Measurements from ENCODE around the gene CYREN. TPM values are rescaled to one million over a fixed set of nuclear protein-coding genes. Genes with fewer than 3 reads are reported as not detected.
"Not testable (repeated sequence)": the region's sequence is repeated elsewhere in the genome, so short reads cannot be mapped to it uniquely, and the experiment has no call there.

Gene CYREN
- 33.4 TPM for polyA plus RNA-seq (2013, experiment 1 of 2)
- polyA plus RNA-seq (2013, experiment 2 of 2): 35.1 TPM

GRCh38 chr7:135170274-135170997 lies at the start of gene CYREN:
Gene CYREN, minus strand, starts transcription at chr7:135170707. Its CDS starts 1,785 bp downstream, at chr7:135168922.
- H3K36me3 ChIP-seq (ENCODE audit: control insufficient read depth, insufficient read depth, low read length): peaks cover 39% of the 10 kb centered on the region
- H3K27ac ChIP-seq (ENCODE audit: low read depth, low read length, severe bottlenecking): peak within 1 kb of the TSS; percentile 92
- H3K9me3 ChIP-seq (ENCODE audit: control insufficient read depth, low read length): no peaks in the 10 kb centered on the region
- WGBS, 2 experiments (ENCODE audit: insufficient coverage in 2 of 2): 0% methylated on average over 66 to 75 of the region's 77 CpGs
- H3K4me1 ChIP-seq (ENCODE audit: control insufficient read depth, insufficient read depth, low read length, poor library complexity, severe bottlenecking): peaks cover 12% of the 10 kb centered on the region
- H3K4me3 ChIP-seq (ENCODE audit: extremely low read depth, insufficient read depth, low read length, poor library complexity, severe bottlenecking): peak within 1 kb of the TSS; percentile 84

DNA sequence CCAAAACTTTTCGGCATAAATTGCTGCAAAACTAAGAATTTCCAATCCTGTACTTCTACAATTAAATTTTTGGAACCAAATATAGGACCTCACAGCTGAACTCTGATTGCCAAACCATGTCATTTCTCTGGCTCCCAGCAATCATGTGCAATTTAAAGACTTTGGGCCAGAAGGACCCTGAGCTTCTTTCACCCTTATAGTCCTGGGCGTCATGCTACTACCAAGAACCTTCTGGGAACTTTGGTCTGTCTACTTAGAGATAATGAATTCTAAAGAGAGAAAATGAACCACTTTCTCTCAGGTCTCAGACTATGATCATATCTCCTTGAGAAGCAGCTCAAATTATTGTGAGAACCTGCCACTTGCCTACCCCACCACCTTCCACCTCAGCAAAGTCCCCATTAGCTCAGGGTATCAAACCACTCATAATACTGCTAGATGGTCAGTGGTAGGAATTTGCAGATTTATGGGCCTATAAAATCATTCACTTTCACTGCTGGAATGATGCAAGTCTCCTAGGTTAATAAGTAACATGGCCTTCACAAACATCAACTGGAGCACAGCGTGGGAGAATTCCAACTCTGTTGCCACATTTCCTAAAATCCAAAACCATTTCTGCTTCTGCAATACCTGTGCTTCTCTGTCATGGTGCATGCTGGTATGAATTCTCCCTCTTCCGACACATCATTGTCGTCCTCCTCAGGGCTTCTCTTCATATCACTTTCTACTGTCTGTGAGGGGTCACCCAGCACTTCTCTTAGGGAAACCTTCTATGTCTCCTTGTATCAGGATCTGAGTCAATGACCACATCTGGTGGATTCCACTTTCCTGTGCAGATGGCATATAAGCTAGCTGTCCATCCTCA lies 47.4 kb upstream of the CYREN start:
- Histone ChIP-seq H3K9me3 (ENCODE audit: control insufficient read depth, low read length) (no peaks in the 10 kb centered on the region), H3K27ac (ENCODE audit: low read depth, low read length, severe bottlenecking) (no peak overlapping the region), H3K4me1 (ENCODE audit: control insufficient read depth, insufficient read depth, low read length, poor library complexity, severe bottlenecking) (no peaks in the 10 kb centered on the region), H3K36me3 (ENCODE audit: control insufficient read depth, insufficient read depth, low read length) (no peaks in the 10 kb centered on the region), H3K4me3 (ENCODE audit: extremely low read depth, insufficient read depth, low read length, poor library complexity, severe bottlenecking) (no peak overlapping the region)
- 87 to 97% methylated on average over 4 of the region's 5 CpGs for WGBS, 2 experiments (ENCODE audit: insufficient coverage in 2 of 2)

- WGBS, 2 experiments (ENCODE audit: insufficient coverage in 2 of 2): 91 to 100% methylated on average over 1 to 3 of the region's 3 CpGs
Observed at GRCh38 chr7:135215698-135216097, 45.2 kb upstream of the CYREN start.

DNA sequence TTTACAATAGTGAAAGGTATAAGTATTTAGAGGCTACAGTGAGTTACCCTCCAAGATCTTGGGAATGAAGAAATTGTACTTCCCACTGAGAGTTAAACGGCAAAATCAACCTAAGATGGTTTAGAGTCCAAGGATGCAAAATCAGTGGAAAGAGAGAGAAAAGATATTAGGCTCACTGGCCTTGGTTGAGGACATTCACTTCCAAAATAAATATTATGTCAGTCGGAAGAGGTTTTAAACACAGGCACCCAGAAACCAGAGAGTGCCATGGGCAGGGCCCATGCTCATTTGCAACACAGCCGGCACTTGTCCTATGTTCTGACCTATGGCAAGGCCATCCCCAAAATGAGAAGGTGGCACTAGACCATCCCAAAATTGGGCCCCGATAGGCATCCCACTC lies 44.7 kb upstream of the CYREN start:
- H3K36me3 ChIP-seq (ENCODE audit: control insufficient read depth, insufficient read depth, low read length): no peaks in the 10 kb centered on the region
- no peak overlapping the region for H3K4me3 ChIP-seq (ENCODE audit: extremely low read depth, insufficient read depth, low read length, poor library complexity, severe bottlenecking)
- 94 to 100% methylated on average over 2 to 4 of the region's 4 CpGs for WGBS, 2 experiments (ENCODE audit: insufficient coverage in 2 of 2)
- H3K4me1 ChIP-seq (ENCODE audit: control insufficient read depth, insufficient read depth, low read length, poor library complexity, severe bottlenecking): no peaks in the 10 kb centered on the region
- no peak overlapping the region for H3K27ac ChIP-seq (ENCODE audit: low read depth, low read length, severe bottlenecking)
- H3K9me3 ChIP-seq (ENCODE audit: control insufficient read depth, low read length): no peaks in the 10 kb centered on the region

More at GRCh38 chr7:135215698-135216097, 45.2 kb upstream of the CYREN start:
- no peak overlapping the region for H3K4me3 ChIP-seq (ENCODE audit: extremely low read depth, insufficient read depth, low read length, poor library complexity, severe bottlenecking)
- no peaks in the 10 kb centered on the region for H3K4me1 ChIP-seq (ENCODE audit: control insufficient read depth, insufficient read depth, low read length, poor library complexity, severe bottlenecking)
- no peak overlapping the region for H3K27ac ChIP-seq (ENCODE audit: low read depth, low read length, severe bottlenecking)
- H3K36me3 ChIP-seq (ENCODE audit: control insufficient read depth, insufficient read depth, low read length): no peaks in the 10 kb centered on the region
- H3K9me3 ChIP-seq (ENCODE audit: control insufficient read depth, low read length): no peaks in the 10 kb centered on the region

GRCh38 chr7:135213831-135214230 lies 43.3 kb upstream of the CYREN start:
- Histone ChIP-seq H3K4me3 (ENCODE audit: extremely low read depth, insufficient read depth, low read length, poor library complexity, severe bottlenecking) (no peak overlapping the region), H3K4me1 (ENCODE audit: control insufficient read depth, insufficient read depth, low read length, poor library complexity, severe bottlenecking) (no peaks in the 10 kb centered on the region), H3K27ac (ENCODE audit: low read depth, low read length, severe bottlenecking) (no peak overlapping the region), H3K9me3 (ENCODE audit: control insufficient read depth, low read length) (no peaks in the 10 kb centered on the region), H3K36me3 (ENCODE audit: control insufficient read depth, insufficient read depth, low read length) (no peaks in the 10 kb centered on the region)
- WGBS, 2 experiments (ENCODE audit: insufficient coverage in 2 of 2): 85 to 89% methylated on average over 2 of the region's 2 CpGs

DNA sequence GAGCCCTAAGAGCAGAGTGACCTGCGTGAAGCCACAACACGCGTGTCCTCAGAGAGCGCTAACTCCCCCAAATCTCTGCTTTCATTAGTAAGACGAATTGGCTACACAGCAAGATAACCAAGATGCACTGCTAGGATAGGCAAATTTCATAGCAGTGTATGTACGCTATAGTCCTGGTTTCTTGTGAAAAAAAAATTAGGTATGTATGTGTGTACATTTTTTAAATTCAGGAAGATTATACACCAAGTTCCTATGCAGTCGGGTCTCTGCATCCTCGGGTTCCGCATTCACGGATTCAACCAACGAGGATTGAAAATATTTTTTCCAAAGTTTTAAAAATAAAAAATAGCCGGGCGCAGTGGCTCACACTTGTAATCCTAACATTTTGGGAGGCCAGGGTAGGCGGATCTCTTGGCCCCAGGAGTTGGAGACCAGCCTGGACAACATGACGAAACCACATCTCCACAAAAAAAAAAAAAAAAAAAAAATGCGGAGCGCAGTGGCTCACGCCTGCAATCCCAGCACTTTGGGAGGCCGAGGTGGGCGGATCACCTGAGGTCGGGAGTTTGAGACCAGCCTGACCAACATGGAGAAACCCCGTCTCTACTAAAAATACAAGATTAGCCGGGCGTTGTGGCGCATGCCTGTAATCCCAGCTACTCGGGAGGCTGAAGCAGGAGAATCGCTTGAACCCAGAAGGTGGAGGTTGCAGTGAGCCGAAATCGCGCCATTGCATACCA lies 41.6 kb upstream of the CYREN start:
- 31 to 67% methylated on average over 7 to 16 of the region's 30 CpGs for WGBS, 2 experiments (ENCODE audit: insufficient coverage in 2 of 2)
- Histone ChIP-seq H3K27ac (ENCODE audit: low read depth, low read length, severe bottlenecking) (peak overlapping the region; percentile 16), H3K4me3 (ENCODE audit: extremely low read depth, insufficient read depth, low read length, poor library complexity, severe bottlenecking) (peak overlapping the region; percentile 80)
- H3K36me3 ChIP-seq (ENCODE audit: control insufficient read depth, insufficient read depth, low read length); H3K9me3 ChIP-seq (ENCODE audit: control insufficient read depth, low read length); H3K4me1 ChIP-seq (ENCODE audit: control insufficient read depth, insufficient read depth, low read length, poor library complexity, severe bottlenecking): not testable (repeated sequence)

DNA sequence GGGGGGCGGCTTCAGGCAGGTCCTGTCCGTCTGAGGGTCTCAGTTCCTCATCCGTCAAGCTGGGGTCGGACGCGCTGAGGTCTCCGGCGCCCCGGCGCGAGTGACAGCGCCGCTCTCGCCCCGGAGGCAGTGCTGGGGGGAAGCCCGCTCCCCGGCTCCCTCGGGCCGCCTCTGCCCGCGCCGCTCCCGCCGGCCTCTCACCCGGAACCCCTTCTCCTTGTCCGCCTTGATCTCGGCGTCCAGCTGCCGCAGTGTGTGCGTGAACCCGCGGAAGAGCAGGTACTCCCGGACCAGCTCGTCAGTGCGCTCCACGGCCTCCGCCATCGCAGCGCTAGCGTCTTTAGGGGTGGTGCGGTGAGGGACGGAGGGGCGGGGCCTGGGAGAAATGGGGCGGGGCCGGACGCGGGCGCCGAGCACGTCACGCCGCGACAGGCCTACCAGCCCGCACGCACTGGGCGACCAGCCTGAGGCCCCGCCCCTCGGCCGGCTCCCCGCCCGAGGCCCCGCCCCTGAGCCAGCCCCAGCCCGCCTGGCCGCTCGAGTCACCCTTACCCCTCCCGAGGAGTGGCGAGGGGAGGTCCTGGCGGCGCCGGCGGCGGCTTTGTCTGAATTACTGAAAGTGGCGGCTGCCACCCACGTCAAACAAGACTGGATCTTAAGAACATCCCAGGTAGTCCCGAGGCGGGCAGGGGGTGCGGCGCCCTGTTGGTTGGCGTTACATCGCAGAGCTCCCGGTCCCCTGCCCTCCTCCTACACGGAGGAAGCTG lies 40.9 kb upstream of the CYREN start, which contains the start of gene WDR91:
Gene WDR91, minus strand, starts transcription at position 348 of the 767 bp plus-strand sequence. Its CDS starts 24 bp downstream, at position 324.
- no peaks in the 10 kb centered on the region for H3K4me1 ChIP-seq (ENCODE audit: control insufficient read depth, insufficient read depth, low read length, poor library complexity, severe bottlenecking)
- no peaks in the 10 kb centered on the region for H3K36me3 ChIP-seq (ENCODE audit: control insufficient read depth, insufficient read depth, low read length)
- WGBS, 2 experiments (ENCODE audit: insufficient coverage in 2 of 2): 0 to 1% methylated on average over 44 to 57 of the region's 82 CpGs
- peak within 1 kb of the TSS; percentile 80 for H3K4me3 ChIP-seq (ENCODE audit: extremely low read depth, insufficient read depth, low read length, poor library complexity, severe bottlenecking)
- no peaks in the 10 kb centered on the region for H3K9me3 ChIP-seq (ENCODE audit: control insufficient read depth, low read length)
- H3K27ac ChIP-seq (ENCODE audit: low read depth, low read length, severe bottlenecking): peak within 1 kb of the TSS; percentile 16

- H3K9me3 ChIP-seq (ENCODE audit: control insufficient read depth, low read length): no peaks in the 10 kb centered on the region
- peak overlapping the region; percentile 16 for H3K27ac ChIP-seq (ENCODE audit: low read depth, low read length, severe bottlenecking)
- WGBS, 2 experiments (ENCODE audit: insufficient coverage in 2 of 2): 15 to 20% methylated on average over 9 to 12 of the region's 13 CpGs
- H3K36me3 ChIP-seq (ENCODE audit: control insufficient read depth, insufficient read depth, low read length): no peaks in the 10 kb centered on the region
- H3K4me1 ChIP-seq (ENCODE audit: control insufficient read depth, insufficient read depth, low read length, poor library complexity, severe bottlenecking): no peaks in the 10 kb centered on the region
- peak overlapping the region; percentile 80 for H3K4me3 ChIP-seq (ENCODE audit: extremely low read depth, insufficient read depth, low read length, poor library complexity, severe bottlenecking)
Observed at GRCh38 chr7:135210888-135211178, 40.3 kb upstream of the CYREN start.

DNA sequence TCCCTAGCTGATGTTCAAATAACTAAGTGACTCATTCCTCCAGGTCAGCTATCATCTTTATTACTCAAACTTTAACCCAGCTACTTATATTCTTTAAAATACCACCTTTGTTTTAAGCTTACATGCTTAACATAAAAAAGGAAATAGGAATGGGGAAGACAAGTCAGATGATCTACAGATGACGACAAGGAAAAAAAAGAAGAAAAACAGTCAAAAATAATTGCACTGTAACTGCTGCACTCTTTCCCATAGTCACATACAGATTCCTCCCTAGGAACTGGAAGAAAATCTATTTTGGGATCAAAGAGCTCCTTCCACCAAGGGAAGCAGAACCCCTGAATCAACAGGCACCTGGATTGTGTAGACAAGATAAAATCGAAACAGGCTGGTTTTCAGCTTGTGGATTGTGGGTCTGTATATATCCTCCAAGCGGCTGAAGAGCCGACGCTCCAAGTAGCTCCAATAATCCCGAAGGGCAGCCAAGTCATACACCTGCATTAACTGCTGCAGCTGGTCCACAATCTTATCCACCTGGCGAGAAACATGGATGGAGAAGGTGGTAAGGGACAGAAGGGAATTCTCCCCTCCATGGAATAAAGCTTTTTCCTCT lies 38.8 kb upstream of the CYREN start:
- H3K4me1 ChIP-seq (ENCODE audit: control insufficient read depth, insufficient read depth, low read length, poor library complexity, severe bottlenecking): peaks cover 2% of the 10 kb centered on the region
- no peak overlapping the region for H3K27ac ChIP-seq (ENCODE audit: low read depth, low read length, severe bottlenecking)
- peaks cover under 1% of the 10 kb centered on the region for H3K36me3 ChIP-seq (ENCODE audit: control insufficient read depth, insufficient read depth, low read length)
- H3K9me3 ChIP-seq (ENCODE audit: control insufficient read depth, low read length): no peaks in the 10 kb centered on the region
- no peak overlapping the region for H3K4me3 ChIP-seq (ENCODE audit: extremely low read depth, insufficient read depth, low read length, poor library complexity, severe bottlenecking)
- 95 to 100% methylated on average over 4 to 5 of the region's 7 CpGs for WGBS, 2 experiments (ENCODE audit: insufficient coverage in 2 of 2)

Data from mesodermal cell (in vitro differentiated cells).